H1 (cell line): Measurements from ENCODE around the gene DSCAM. TPM values are rescaled to one million over a fixed set of nuclear protein-coding genes. Genes with fewer than 3 reads are reported as not detected.

Experiments
- CTCF ChIA-PET: fragments of 300-600 bp; sonication (Branson Sonifier 250); formaldehyde crosslinking; loops from one replicate; lab custom pipeline; 2021; ENCODE audit not compliant: partially characterized antibody; lab: Charles Lee
- POLR2A ChIA-PET: fragments of 300-600 bp; sonication (Branson Sonifier 250); formaldehyde crosslinking; loops from one replicate; lab custom pipeline; 2021; ENCODE audit warnings: inconsistent platforms; ENCODE audit not compliant: partially characterized antibody; lab: Charles Lee
- DNase-seq, 2 experiments: peaks; one replicate each; pipeline versions ENCODE4 v3.0.0 to v3.0.0-alpha.2; 2010 to 2022; ENCODE audit warnings: low spot score in 2 of 2, low read depth in 1 of 2, mixed read lengths in 1 of 2
- FAIRE-seq: peaks from 2 replicates; lab custom pipeline; 2011; peaks lifted over from hg19 to GRCh38; lab: Jason Lieb, UNC
- H2AFZ ChIP-seq: 2 replicates; pipeline ENCODE4 v1.8.1; 2012; ENCODE audit warnings: low read length, inconsistent platforms
- H2AK5ac ChIP-seq: 2 replicates; pipeline ENCODE4 v1.6.1; 2013; ENCODE audit warnings: low read depth, low read length
- H2BK120ac ChIP-seq: replicated peaks from 2 replicates; pipeline ENCODE3; 2013; ENCODE audit warnings: low read depth, low read length, inconsistent platforms
- H2BK12ac ChIP-seq: 2 replicates; pipeline ENCODE4 v1.6.1; 2013; ENCODE audit warnings: low read depth, low read length
- H2BK15ac ChIP-seq: 2 replicates; pipeline ENCODE4 v1.6.1; 2013; ENCODE audit warnings: low read length
- H2BK20ac ChIP-seq: 2 replicates; pipeline ENCODE4 v1.6.1; 2013; ENCODE audit warnings: low read length
- H2BK5ac ChIP-seq: 2 replicates; pipeline ENCODE4 v1.6.1; 2013; ENCODE audit warnings: low read depth, low read length
- H3K14ac ChIP-seq: 2 replicates; pipeline ENCODE4 v1.6.1; 2013; ENCODE audit warnings: inconsistent platforms; ENCODE audit not compliant: insufficient read length
- H3K18ac ChIP-seq: 2 replicates; pipeline ENCODE4 v1.6.1; 2013; ENCODE audit warnings: low read length; ENCODE audit errors: extremely low read depth
- H3K23ac ChIP-seq: 2 replicates; pipeline ENCODE4 v1.6.1; 2013; ENCODE audit warnings: inconsistent platforms; ENCODE audit not compliant: insufficient read length
- H3K23me2 ChIP-seq: 2 replicates; pipeline ENCODE4 v1.6.1; 2013; ENCODE audit warnings: low read depth, low read length
- H3K27ac ChIP-seq: 2 replicates; pipeline ENCODE4 v1.6.1; 2011; ENCODE audit warnings: low read depth, low read length, inconsistent platforms
- H3K27me3 ChIP-seq, 4 experiments: replicated peaks in 1 of 4; 1 replicate in 1 of 4; 2 replicates in 3 of 4; pipeline versions ENCODE4 v1.6.1 to v1.8.1; 2011 to 2013; ENCODE audit warnings: low read length in 3 of 4, mild to moderate bottlenecking in 3 of 4, inconsistent platforms in 2 of 4, mixed read lengths in 2 of 4, moderate library complexity in 1 of 4; ENCODE audit not compliant: control insufficient read depth in 3 of 4, insufficient read depth in 3 of 4; ENCODE audit errors: extremely low read depth in 1 of 4
- H3K36me3 ChIP-seq, 4 experiments: 2 replicates each; pipeline versions ENCODE4 v1.6.1 to v1.8.1; 2011 to 2013; ENCODE audit warnings: mild to moderate bottlenecking in 4 of 4, low read length in 3 of 4, moderate library complexity in 2 of 4, control low read depth in 1 of 4, inconsistent platforms in 1 of 4; ENCODE audit not compliant: insufficient read depth in 4 of 4, control insufficient read depth in 2 of 4
- H3K4ac ChIP-seq: replicated peaks from 2 replicates; pipeline ENCODE3; 2013; ENCODE audit warnings: low read length, low read depth, mixed read lengths, inconsistent platforms; ENCODE audit not compliant: insufficient read length
- H3K4me1 ChIP-seq, 4 experiments: replicated peaks in 1 of 4; 1 replicate in 1 of 4; 2 replicates in 3 of 4; pipeline versions ENCODE4 v1.6.1 to v1.8.1; 2011 to 2013; ENCODE audit warnings: low read length in 3 of 4, inconsistent platforms in 2 of 4, mixed read lengths in 1 of 4; ENCODE audit not compliant: insufficient read depth in 4 of 4, control insufficient read depth in 3 of 4
- H3K4me2 ChIP-seq, 2 experiments: 2 replicates each; pipeline versions ENCODE4 v1.6.1 to v1.8.1; 2011 to 2013; ENCODE audit warnings: low read depth in 2 of 2, low read length in 2 of 2, control low read depth in 1 of 2, inconsistent platforms in 1 of 2, mild to moderate bottlenecking in 1 of 2; ENCODE audit not compliant: insufficient read depth in 1 of 2
- H3K4me3 ChIP-seq, 4 experiments: fragments of 200-600, 300-600 bp in 1 of 4; sonication (generic), shearing (Covaris generic), sonication (Bioruptor Twin) in 1 of 4; 2 replicates each; pipeline versions ENCODE4 v1.5.1 to v1.8.1; 2011 to 2016; ENCODE audit warnings: low read length in 4 of 4, low read depth in 3 of 4, control low read depth in 2 of 4, inconsistent platforms in 2 of 4, mild to moderate bottlenecking in 2 of 4, mixed read lengths in 1 of 4, moderate library complexity in 1 of 4; ENCODE audit not compliant: insufficient read depth in 2 of 4; ENCODE audit errors: extremely low read depth in 1 of 4
- H3K56ac ChIP-seq: replicated peaks from 2 replicates; pipeline ENCODE3; 2013; ENCODE audit warnings: low read depth, mild to moderate bottlenecking, mixed read lengths, low read length, inconsistent platforms; ENCODE audit not compliant: insufficient read length
- H3K79me1 ChIP-seq: 2 replicates; pipeline ENCODE4 v1.6.1; 2013; ENCODE audit warnings: low read depth, low read length, control low read depth
- H3K79me2 ChIP-seq, 2 experiments: 2 replicates each; pipeline versions ENCODE4 v1.6.1 to v1.8.1; 2012 to 2013; ENCODE audit warnings: low read length in 2 of 2, mild to moderate bottlenecking in 2 of 2, inconsistent platforms in 1 of 2; ENCODE audit not compliant: insufficient read depth in 2 of 2, control insufficient read depth in 1 of 2
- H3K9ac ChIP-seq, 4 experiments: replicated peaks in 1 of 4; 1 replicate in 1 of 4; 2 replicates in 3 of 4; pipeline versions ENCODE4 v1.6.1 to v1.8.1; 2011 to 2013; ENCODE audit warnings: low read depth in 3 of 4, low read length in 3 of 4, control low read depth in 2 of 4, mild to moderate bottlenecking in 2 of 4, moderate library complexity in 2 of 4, inconsistent platforms in 1 of 4; ENCODE audit errors: extremely low read depth in 1 of 4
- H3K9me3 ChIP-seq, 2 experiments: 2 replicates each; pipeline versions ENCODE4 v1.6.1 to v1.8.1; 2012 to 2013; ENCODE audit warnings: mild to moderate bottlenecking in 2 of 2, moderate library complexity in 2 of 2, control low read depth in 1 of 2, inconsistent platforms in 1 of 2, low read depth in 1 of 2, low read length in 1 of 2, mixed read lengths in 1 of 2; ENCODE audit not compliant: insufficient read depth in 2 of 2
- H4K20me1 ChIP-seq, 2 experiments: replicated peaks in 1 of 2; 2 replicates each; pipeline versions ENCODE3 to v1.8.1; 2011 to 2013; ENCODE audit warnings: inconsistent platforms in 2 of 2, low read length in 2 of 2, mild to moderate bottlenecking in 1 of 2; ENCODE audit not compliant: insufficient read depth in 2 of 2, control insufficient read depth in 1 of 2
- H4K5ac ChIP-seq: 2 replicates; pipeline ENCODE4 v1.6.1; 2013; ENCODE audit warnings: low read length, low read depth, mixed read lengths, inconsistent platforms; ENCODE audit not compliant: insufficient read length
- H4K8ac ChIP-seq: 2 replicates; pipeline ENCODE4 v1.8.0; 2013; ENCODE audit warnings: mild to moderate bottlenecking, moderate library complexity, low read length, inconsistent platforms; ENCODE audit not compliant: insufficient read depth; ENCODE audit errors: extremely low read depth
- H4K91ac ChIP-seq: replicated peaks from 2 replicates; pipeline ENCODE3; 2013; ENCODE audit warnings: low read length, mixed read lengths, inconsistent platforms; ENCODE audit not compliant: insufficient read length
- CBX5 ChIP-seq: fragments of 300-800, 300-1000 bp; sonication (generic); IDR thresholded peaks from 2 replicates; pipeline ENCODE4 v1.7.1; 2016; ENCODE audit warnings: antibody characterized with exemption, low read length, low read depth
- CEBPB ChIP-seq: IDR thresholded peaks from 2 replicates; pipeline ENCODE4 v1.6.1; 2012; ENCODE audit warnings: low read depth, low read length
- CREB1 ChIP-seq: IDR thresholded peaks from 2 replicates; pipeline ENCODE4 v1.6.1; 2012; ENCODE audit warnings: inconsistent platforms
- GTF2F1 ChIP-seq: IDR thresholded peaks from 2 replicates; pipeline ENCODE4 v1.6.1; 2012; ENCODE audit warnings: low read depth, low read length, improper control_type of control experiment, borderline replicate concordance
- KDM5A ChIP-seq: fragments of 200-600 bp; IDR thresholded peaks from 2 replicates; pipeline ENCODE4 v1.7.1; 2012; ENCODE audit warnings: mild to moderate bottlenecking, low read length, inconsistent platforms, mixed read lengths
- POLR2A ChIP-seq, 2 experiments: IDR thresholded peaks; 1 replicate in 1 of 2; 2 replicates in 1 of 2; pipeline ENCODE4 v1.6.1; 2011; ENCODE audit warnings: low read depth in 2 of 2, low read length in 2 of 2, mild to moderate bottlenecking in 2 of 2; ENCODE audit errors: control extremely low read depth in 1 of 2
- RAD21 ChIP-seq, 2 experiments: IDR thresholded peaks in 1 of 2; conservative IDR thresholded peaks in 1 of 2; 2 replicates each; pipeline ENCODE4 v1.6.1; 2011; ENCODE audit warnings: low read depth in 2 of 2, low read length in 2 of 2, improper control_type of control experiment in 1 of 2, inconsistent platforms in 1 of 2, mild to moderate bottlenecking in 1 of 2, moderate library complexity in 1 of 2
- SIN3A ChIP-seq, 2 experiments: IDR thresholded peaks in 1 of 2; conservative IDR thresholded peaks in 1 of 2; 2 replicates each; pipeline ENCODE4 v1.6.1; 2011 to 2012; ENCODE audit warnings: low read length in 2 of 2, improper control_type of control experiment in 1 of 2, low read depth in 1 of 2, mild to moderate bottlenecking in 1 of 2
- SP2 ChIP-seq: IDR thresholded peaks from 2 replicates; pipeline ENCODE4 v1.6.1; 2012; ENCODE audit warnings: mild to moderate bottlenecking, low read length, inconsistent platforms
- SP4 ChIP-seq: IDR thresholded peaks from 2 replicates; pipeline ENCODE4 v1.6.1; 2012; ENCODE audit warnings: low read length, inconsistent platforms
- SUZ12 ChIP-seq: fragments of 200-600 bp; sonication (generic); IDR thresholded peaks from 2 replicates; pipeline ENCODE4 v1.6.1; 2012; ENCODE audit warnings: mild to moderate bottlenecking, inconsistent platforms, low read length, moderate library complexity, mixed read lengths
- TAF7 ChIP-seq: optimal IDR thresholded peaks from 2 replicates; pipeline ENCODE3; 2011; ENCODE audit warnings: low read depth, mild to moderate bottlenecking, inconsistent platforms, low read length, moderate library complexity, borderline replicate concordance
- YY1 ChIP-seq: IDR thresholded peaks from 2 replicates; pipeline ENCODE4 v1.6.1; 2011; ENCODE audit warnings: low read depth, mild to moderate bottlenecking, low read length
- WGBS, 2 experiments: shearing (Covaris generic) in 1 of 2; methylation state at CpG; one replicate each; pipeline versions ENCODE4 v1.1.6 to v1.1.7; 2013 to 2015; ENCODE audit warnings: low lambda C conversion rate in 2 of 2, mixed read lengths in 2 of 2, inconsistent platforms in 1 of 2, low coverage in 1 of 2, missing lambda C conversion rate in 1 of 2; ENCODE audit not compliant: insufficient replicate concordance in 2 of 2, insufficient coverage in 1 of 2, insufficient read length in 1 of 2; ENCODE audit errors: extremely low coverage in 1 of 2, missing lambda C conversion rate in 1 of 2; 5-methylcytosine and 5-hydroxymethylcytosine counted together
- polyA plus RNA-seq, 7 experiments: library from polyadenylated mRNA; depleted of rRNA in 3 of 7; stranded (reverse) in 5 of 7; unstranded in 2 of 7; fragments of >200 nt in 5 of 7; fragments of 200-250 nt in 2 of 7; gene quantifications; 1 replicate in 5 of 7; 2 replicates in 1 of 7; 4 replicates in 1 of 7; pipeline versions ENCODE4 v1.2.1 to v1.2.3, GENCODE V29; 2011 to 2013; ENCODE audit warnings: missing spikeins in 2 of 7, mixed read lengths in 2 of 7
- total RNA-seq: library from RNA; stranded (reverse); fragmentation: NEBNext Ultra II Directional; extraction: Animal tissue kit (Norgen Biotek cat#: 25700); gene quantifications from 2 replicates; pipeline ENCODE4 v1.2.1, GENCODE V29; 2021

The DSCAM gene
- total and polyA plus RNA-seq, 2 of the 8 experiments (the other 6 are each of a cell fraction or from before 2014, with no cell fraction given), result 0.02 to 0.15 TPM

GRCh38 chr21:40166291-40166843, 680.6 kb downstream of the DSCAM start:
- Histone ChIP-seq H2BK5ac (no peak overlapping the region; the same call in 1 of the 2 replicates), H3K36me3 (no peaks in the 10 kb centered on the region), H3K4me2 (peak overlapping the region in 1 of 2 experiments; percentile 26; a peak in 1 of 4 replicates), H4K20me1 (no peaks in the 10 kb centered on the region), H3K27ac (no peak overlapping the region), H2BK15ac (peak overlapping the region; percentile 25; the same call in 1 of the 2 replicates), H4K91ac (no peak overlapping the region), H3K56ac (no peak overlapping the region), H3K4ac (no peak overlapping the region), H3K18ac (peak overlapping the region; percentile 80; the same call in 1 of the 2 replicates), H3K27me3 (no peaks in the 10 kb centered on the region; a peak in 1 of 7 replicates), H3K4me3 (no peak overlapping the region), H3K79me2 (no peaks in the 10 kb centered on the region), H3K23me2 (no peaks in the 10 kb centered on the region; the same call in 1 of the 2 replicates), H2BK120ac (no peak overlapping the region), H4K5ac (no peak overlapping the region), H2AFZ (0 out of 2 replicates have a peak overlapping the region, but pooled peaks have one; percentile 45), H2AK5ac (peak overlapping the region; percentile 84; the same call in 1 of the 2 replicates), H3K4me1 (peaks cover 3 to 19% (median 11%) of the 10 kb centered on the region in 4 experiments), H4K8ac (no peak overlapping the region), H3K9me3 (no peaks in the 10 kb centered on the region), H3K79me1 (no peaks in the 10 kb centered on the region), H3K9ac (no peak overlapping the region), H2BK12ac (peak overlapping the region; percentile 95), H3K23ac (no peak overlapping the region), H2BK20ac (peak overlapping the region; percentile 82; the same call in 1 of the 2 replicates), H3K14ac (no peak overlapping the region)
- ChIA-PET CTCF (interaction anchor here (0.6 to 1.1 kb wide), 3 partner anchors 13 to 261 kb away, joined by 3 read pairs; no protein-coding TSS in a partner anchor), POLR2A (interaction anchor here (1.3 kb wide), 1 partner anchor 10 kb away, joined by 3 read pairs; no protein-coding TSS in a partner anchor)
- DNase-seq (no peak), FAIRE-seq (no peak)
- 86% methylated on average over 6 of the region's 6 CpGs; no CpG with 5 or more reads in 1 of the 2 experiments for WGBS, 2 experiments
- no peak for TF ChIP-seq YY1
- no peak for TF ChIP-seq SP2
- TF ChIP-seq KDM5A, result no peak
- no peak for TF ChIP-seq CREB1
- TF ChIP-seq POLR2A (IDR thresholded peaks at IDR 0.05; ENCODE audit: control extremely low read depth in 1 of 2, low read depth in 2 of 2, low read length in 2 of 2), result no peak
- TF ChIP-seq RAD21 (IDR thresholded peaks at IDR 0.05 in 1 of 2, conservative IDR thresholded peaks at IDR 0.05 in 1 of 2; ENCODE audit: low read depth in 2 of 2, low read length in 2 of 2), result peak; percentile 10 to 34; a peak in 3 of 4 replicates
- no peak for TF ChIP-seq CBX5
- peak; percentile 35; the same call in 1 of the 2 replicates for TF ChIP-seq CEBPB
- no peak for TF ChIP-seq SUZ12
- TF ChIP-seq GTF2F1, result no peak
- no peak for TF ChIP-seq SP4
- TF ChIP-seq SIN3A (conservative IDR thresholded peaks at IDR 0.05 in 1 of 2, IDR thresholded peaks at IDR 0.05 in 1 of 2; ENCODE audit: low read depth in 1 of 2, low read length in 2 of 2), result no peak
- no peak for TF ChIP-seq TAF7
